Liver (tissue), 9 donors: Measurements from ENCODE around the gene VASP. TPM values are rescaled to one million over a fixed set of nuclear protein-coding genes. Genes with fewer than 3 reads are reported as not detected.

Experiments
- DNase-seq: peaks from one replicate; pipeline ENCODE4 v3.0.0-alpha.2; 2017; ENCODE audit warnings: low spot score
- H3K27ac ChIP-seq, 2 donors: one replicate each; pipeline ENCODE4 v1.7.0; 2013; ENCODE audit warnings: inconsistent platforms in 2 of 2, low read length in 2 of 2, control low read depth in 1 of 2, low read depth in 1 of 2, mild to moderate bottlenecking in 1 of 2
- H3K27me3 ChIP-seq, 4 donors: one replicate each; pipeline versions ENCODE4 v1.6.1 to v1.7.0; 2013; ENCODE audit warnings: low read length in 3 of 4, inconsistent platforms in 1 of 4, mild to moderate bottlenecking in 1 of 4, moderate library complexity in 1 of 4; ENCODE audit not compliant: control insufficient read depth in 4 of 4, insufficient read depth in 4 of 4
- H3K36me3 ChIP-seq, 4 donors: one replicate each; pipeline versions ENCODE4 v1.6.1 to v1.7.0; 2013; ENCODE audit warnings: low read length in 3 of 4, mild to moderate bottlenecking in 3 of 4, low read depth in 1 of 4, moderate library complexity in 1 of 4; ENCODE audit not compliant: control insufficient read depth in 4 of 4, insufficient read depth in 3 of 4
- H3K4me1 ChIP-seq, 4 donors: one replicate each; pipeline versions ENCODE4 v1.6.1 to v1.7.0; 2013; ENCODE audit warnings: low read length in 3 of 4, mild to moderate bottlenecking in 3 of 4, moderate library complexity in 1 of 4; ENCODE audit not compliant: control insufficient read depth in 4 of 4, insufficient read depth in 4 of 4
- H3K4me3 ChIP-seq, 3 donors: one replicate each; pipeline versions ENCODE4 v1.6.1 to v1.7.0; 2013; ENCODE audit warnings: low read length in 3 of 3, control low read depth in 1 of 3, low read depth in 1 of 3, mild to moderate bottlenecking in 1 of 3
- H3K9ac ChIP-seq, 2 donors: one replicate each; pipeline ENCODE4 v1.7.0; 2013; ENCODE audit warnings: low read length in 2 of 2, mild to moderate bottlenecking in 2 of 2, moderate library complexity in 2 of 2, control low read depth in 1 of 2, low read depth in 1 of 2
- H3K9me3 ChIP-seq, 4 donors: one replicate each; pipeline versions ENCODE4 v1.6.1 to v1.7.0; 2013; ENCODE audit warnings: low read length in 3 of 4; ENCODE audit not compliant: control insufficient read depth in 4 of 4
- EGR1 ChIP-seq, 2 donors: IDR thresholded peaks; 2 replicates each; pipeline ENCODE4 v1.6.1; 2016 to 2018; ENCODE audit warnings: antibody characterized with exemption in 2 of 2, low read depth in 2 of 2
- FOXA1 ChIP-seq: IDR thresholded peaks from 2 replicates; pipeline ENCODE4 v1.6.1; 2016; ENCODE audit warnings: antibody characterized with exemption
- FOXA2 ChIP-seq: IDR thresholded peaks from 2 replicates; pipeline ENCODE4 v1.6.1; 2016; ENCODE audit warnings: antibody characterized with exemption
- GABPA ChIP-seq, 2 donors: IDR thresholded peaks in 1 of 2; conservative IDR thresholded peaks in 1 of 2; 2 replicates each; pipeline ENCODE4 v1.6.1; 2016; ENCODE audit warnings: antibody characterized with exemption in 2 of 2, mild to moderate bottlenecking in 1 of 2, moderate library complexity in 1 of 2
- HNF4A ChIP-seq, 2 donors: conservative IDR thresholded peaks; 2 replicates each; pipeline ENCODE4 v1.6.1; 2016; ENCODE audit warnings: antibody characterized with exemption in 2 of 2, mild to moderate bottlenecking in 2 of 2
- HNF4G ChIP-seq: IDR thresholded peaks from 2 replicates; pipeline ENCODE4 v1.6.1; 2016; ENCODE audit warnings: antibody characterized with exemption
- JUND ChIP-seq, 2 donors: IDR thresholded peaks; 2 replicates each; pipeline ENCODE4 v1.6.1; 2016; ENCODE audit warnings: antibody characterized with exemption in 2 of 2
- NR2F2 ChIP-seq: IDR thresholded peaks from 2 replicates; pipeline ENCODE4 v1.6.1; 2016; ENCODE audit warnings: antibody characterized with exemption
- RAD21 ChIP-seq, 2 donors: IDR thresholded peaks; 2 replicates each; pipeline ENCODE4 v1.6.1; 2016; ENCODE audit warnings: antibody characterized with exemption in 2 of 2, mild to moderate bottlenecking in 2 of 2
- RXRA ChIP-seq, 2 donors: IDR thresholded peaks; 2 replicates each; pipeline ENCODE4 v1.6.1; 2017 to 2018; ENCODE audit warnings: antibody characterized with exemption in 2 of 2, mild to moderate bottlenecking in 1 of 2
- SP1 ChIP-seq: IDR thresholded peaks from 2 replicates; pipeline ENCODE4 v1.6.1; 2018; ENCODE audit warnings: antibody characterized with exemption, mild to moderate bottlenecking
- TAF1 ChIP-seq: conservative IDR thresholded peaks from 2 replicates; pipeline ENCODE4 v1.6.1; 2016; ENCODE audit warnings: antibody characterized with exemption, mild to moderate bottlenecking
- YY1 ChIP-seq: IDR thresholded peaks from 2 replicates; pipeline ENCODE4 v1.6.1; 2016; ENCODE audit warnings: antibody characterized with exemption, mild to moderate bottlenecking
- WGBS: extraction: QIAGEN DNeasy Blood & Tissue Kit; methylation state at CpG from one replicate; pipeline ENCODE4 v1.1.7; 2013; 5-methylcytosine and 5-hydroxymethylcytosine counted together
- polyA plus RNA-seq, 2 donors: library from polyadenylated mRNA; stranded (reverse) in 1 of 2; unstranded in 1 of 2; fragments of 200-250 nt in 1 of 2; fragments of >200 nt in 1 of 2; fragmentation: Nextera tagmentation in 1 of 2; extraction: Ambion mirVana in 1 of 2; gene quantifications; one replicate each; pipeline versions ENCODE4 v1.2.1 to v1.2.3, GENCODE V29; 2013 to 2015
- total RNA-seq, 2 donors: library from RNA; depleted of rRNA; stranded (reverse); fragments of >200 nt; gene quantifications; one replicate each; pipeline ENCODE4 v1.2.3, GENCODE V29; 2014
- TF ChIP-seq, protein P1 (sequence below): IDR thresholded peaks from 2 replicates; pipeline ENCODE4 v1.6.1; 2016; ENCODE audit warnings: antibody characterized with exemption
- TF ChIP-seq, protein P2 (sequence below): IDR thresholded peaks from 2 replicates; pipeline ENCODE4 v1.6.1; 2016; ENCODE audit warnings: antibody characterized with exemption
- TF ChIP-seq, protein P3 (sequence below): IDR thresholded peaks from 2 replicates; pipeline ENCODE4 v1.6.1; 2016; ENCODE audit warnings: antibody characterized with exemption, mild to moderate bottlenecking
- TF ChIP-seq, protein P4 (sequence below): IDR thresholded peaks from 2 replicates; pipeline ENCODE4 v1.6.1; 2016; ENCODE audit warnings: antibody characterized with exemption
- TF ChIP-seq, protein P5 (sequence below): fragments of 150-350 bp; IDR thresholded peaks from 2 replicates; pipeline ENCODE4 v1.5.1; 2017; ENCODE audit warnings: improper control_type of control experiment, low read depth, low read length; ENCODE audit not compliant: missing input control
- donor health status: healthy.
- donor health status: healthy.
- donor health status: healthy.
- donor health status: healthy.
- donor health status: healthy.

VASP gene
- total RNA-seq = 10 to 100 TPM; 20.2 to 29.1 TPM
- polyA plus RNA-seq = 10 to 100 TPM in 1 of 2 donors, 1 to 10 TPM in 1; 7.3 to 25.3 TPM

DNA sequence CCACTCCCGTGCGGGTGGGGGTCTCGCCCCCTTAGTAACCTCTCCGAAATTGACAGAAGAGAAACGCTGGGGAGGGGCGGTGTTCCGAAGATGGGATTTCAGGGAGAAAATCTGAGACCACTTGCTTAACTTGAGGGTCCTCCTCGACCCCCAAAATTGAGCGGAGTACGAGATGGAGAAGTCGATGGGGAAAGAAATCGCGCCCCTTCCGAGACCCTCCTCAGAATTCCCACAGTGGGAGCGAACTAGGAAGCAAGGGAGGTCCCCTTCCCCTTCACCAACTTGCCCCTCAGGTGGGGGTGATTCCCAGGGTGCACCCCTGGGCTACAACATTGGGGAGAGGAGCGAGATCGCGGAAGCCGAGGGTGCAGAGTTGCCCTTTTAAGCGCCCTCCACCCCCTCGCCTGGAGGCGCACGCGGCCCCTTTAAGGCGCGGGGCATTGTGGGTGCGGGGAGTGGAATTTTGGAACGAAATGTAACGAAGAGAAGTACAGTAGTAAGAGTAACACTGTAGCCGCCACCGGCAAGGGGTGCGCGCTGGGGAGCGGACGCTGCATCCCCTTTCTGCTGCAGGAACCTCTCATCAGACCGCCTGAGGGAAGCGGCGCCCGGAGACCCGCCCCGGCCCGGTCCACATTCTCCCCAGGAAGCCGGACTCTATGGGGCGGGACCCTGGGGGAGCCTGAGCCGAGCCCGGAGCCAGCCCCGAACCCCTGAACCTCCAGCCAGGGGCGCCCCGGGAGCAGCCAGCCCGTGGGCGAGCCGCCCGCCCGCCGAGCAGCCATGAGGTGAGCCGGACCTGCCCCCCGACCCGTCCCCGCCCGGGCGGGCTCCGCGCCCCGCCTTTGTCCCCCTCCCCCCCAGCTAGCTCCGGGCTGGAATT, at the start of gene VASP:
TSS of gene VASP (plus strand) at position 491 of the 883 bp plus-strand sequence. CDS start at position 784, 293 bp downstream.
- TF ChIP-seq NR2F2 (no peak), EGR1 (IDR thresholded peaks at IDR 0.05; ENCODE audit: low read depth in 2 of 2) (peak in 1 of 2 donors; percentile 86), HNF4A (conservative IDR thresholded peaks at IDR 0.05) (peak; percentile 37 to 47), FOXA2 (no peak), GABPA (IDR thresholded peaks at IDR 0.05 in 1 of 2, conservative IDR thresholded peaks at IDR 0.05 in 1 of 2) (peak in 1 of 2 donors; percentile 36), RAD21 (IDR thresholded peaks at IDR 0.05) (peak in 1 of 2 donors; percentile 23), TAF1 (peak; percentile 44), SP1 (peak; percentile 68), FOXA1 (no peak), RXRA (IDR thresholded peaks at IDR 0.05) (peak; percentile 37 to 42), YY1 (peak; percentile 29), JUND (IDR thresholded peaks at IDR 0.05) (no peak), HNF4G (no peak)
- TF ChIP-seq, protein P1, sequence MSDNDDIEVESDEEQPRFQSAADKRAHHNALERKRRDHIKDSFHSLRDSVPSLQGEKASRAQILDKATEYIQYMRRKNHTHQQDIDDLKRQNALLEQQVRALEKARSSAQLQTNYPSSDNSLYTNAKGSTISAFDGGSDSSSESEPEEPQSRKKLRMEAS = peak; percentile 97
- TF ChIP-seq, protein P2, sequence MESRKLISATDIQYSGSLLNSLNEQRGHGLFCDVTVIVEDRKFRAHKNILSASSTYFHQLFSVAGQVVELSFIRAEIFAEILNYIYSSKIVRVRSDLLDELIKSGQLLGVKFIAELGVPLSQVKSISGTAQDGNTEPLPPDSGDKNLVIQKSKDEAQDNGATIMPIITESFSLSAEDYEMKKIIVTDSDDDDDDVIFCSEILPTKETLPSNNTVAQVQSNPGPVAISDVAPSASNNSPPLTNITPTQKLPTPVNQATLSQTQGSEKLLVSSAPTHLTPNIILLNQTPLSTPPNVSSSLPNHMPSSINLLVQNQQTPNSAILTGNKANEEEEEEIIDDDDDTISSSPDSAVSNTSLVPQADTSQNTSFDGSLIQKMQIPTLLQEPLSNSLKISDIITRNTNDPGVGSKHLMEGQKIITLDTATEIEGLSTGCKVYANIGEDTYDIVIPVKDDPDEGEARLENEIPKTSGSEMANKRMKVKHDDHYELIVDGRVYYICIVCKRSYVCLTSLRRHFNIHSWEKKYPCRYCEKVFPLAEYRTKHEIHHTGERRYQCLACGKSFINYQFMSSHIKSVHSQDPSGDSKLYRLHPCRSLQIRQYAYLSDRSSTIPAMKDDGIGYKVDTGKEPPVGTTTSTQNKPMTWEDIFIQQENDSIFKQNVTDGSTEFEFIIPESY = peak; percentile 39
- TF ChIP-seq, protein P3, sequence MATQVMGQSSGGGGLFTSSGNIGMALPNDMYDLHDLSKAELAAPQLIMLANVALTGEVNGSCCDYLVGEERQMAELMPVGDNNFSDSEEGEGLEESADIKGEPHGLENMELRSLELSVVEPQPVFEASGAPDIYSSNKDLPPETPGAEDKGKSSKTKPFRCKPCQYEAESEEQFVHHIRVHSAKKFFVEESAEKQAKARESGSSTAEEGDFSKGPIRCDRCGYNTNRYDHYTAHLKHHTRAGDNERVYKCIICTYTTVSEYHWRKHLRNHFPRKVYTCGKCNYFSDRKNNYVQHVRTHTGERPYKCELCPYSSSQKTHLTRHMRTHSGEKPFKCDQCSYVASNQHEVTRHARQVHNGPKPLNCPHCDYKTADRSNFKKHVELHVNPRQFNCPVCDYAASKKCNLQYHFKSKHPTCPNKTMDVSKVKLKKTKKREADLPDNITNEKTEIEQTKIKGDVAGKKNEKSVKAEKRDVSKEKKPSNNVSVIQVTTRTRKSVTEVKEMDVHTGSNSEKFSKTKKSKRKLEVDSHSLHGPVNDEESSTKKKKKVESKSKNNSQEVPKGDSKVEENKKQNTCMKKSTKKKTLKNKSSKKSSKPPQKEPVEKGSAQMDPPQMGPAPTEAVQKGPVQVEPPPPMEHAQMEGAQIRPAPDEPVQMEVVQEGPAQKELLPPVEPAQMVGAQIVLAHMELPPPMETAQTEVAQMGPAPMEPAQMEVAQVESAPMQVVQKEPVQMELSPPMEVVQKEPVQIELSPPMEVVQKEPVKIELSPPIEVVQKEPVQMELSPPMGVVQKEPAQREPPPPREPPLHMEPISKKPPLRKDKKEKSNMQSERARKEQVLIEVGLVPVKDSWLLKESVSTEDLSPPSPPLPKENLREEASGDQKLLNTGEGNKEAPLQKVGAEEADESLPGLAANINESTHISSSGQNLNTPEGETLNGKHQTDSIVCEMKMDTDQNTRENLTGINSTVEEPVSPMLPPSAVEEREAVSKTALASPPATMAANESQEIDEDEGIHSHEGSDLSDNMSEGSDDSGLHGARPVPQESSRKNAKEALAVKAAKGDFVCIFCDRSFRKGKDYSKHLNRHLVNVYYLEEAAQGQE = peak; percentile 42
- TF ChIP-seq, protein P4, sequence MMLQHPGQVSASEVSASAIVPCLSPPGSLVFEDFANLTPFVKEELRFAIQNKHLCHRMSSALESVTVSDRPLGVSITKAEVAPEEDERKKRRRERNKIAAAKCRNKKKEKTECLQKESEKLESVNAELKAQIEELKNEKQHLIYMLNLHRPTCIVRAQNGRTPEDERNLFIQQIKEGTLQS = no peak
- TF ChIP-seq, protein P5, sequence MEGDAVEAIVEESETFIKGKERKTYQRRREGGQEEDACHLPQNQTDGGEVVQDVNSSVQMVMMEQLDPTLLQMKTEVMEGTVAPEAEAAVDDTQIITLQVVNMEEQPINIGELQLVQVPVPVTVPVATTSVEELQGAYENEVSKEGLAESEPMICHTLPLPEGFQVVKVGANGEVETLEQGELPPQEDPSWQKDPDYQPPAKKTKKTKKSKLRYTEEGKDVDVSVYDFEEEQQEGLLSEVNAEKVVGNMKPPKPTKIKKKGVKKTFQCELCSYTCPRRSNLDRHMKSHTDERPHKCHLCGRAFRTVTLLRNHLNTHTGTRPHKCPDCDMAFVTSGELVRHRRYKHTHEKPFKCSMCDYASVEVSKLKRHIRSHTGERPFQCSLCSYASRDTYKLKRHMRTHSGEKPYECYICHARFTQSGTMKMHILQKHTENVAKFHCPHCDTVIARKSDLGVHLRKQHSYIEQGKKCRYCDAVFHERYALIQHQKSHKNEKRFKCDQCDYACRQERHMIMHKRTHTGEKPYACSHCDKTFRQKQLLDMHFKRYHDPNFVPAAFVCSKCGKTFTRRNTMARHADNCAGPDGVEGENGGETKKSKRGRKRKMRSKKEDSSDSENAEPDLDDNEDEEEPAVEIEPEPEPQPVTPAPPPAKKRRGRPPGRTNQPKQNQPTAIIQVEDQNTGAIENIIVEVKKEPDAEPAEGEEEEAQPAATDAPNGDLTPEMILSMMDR = peak; percentile 5
- Histone ChIP-seq H3K9me3 (no peaks in the 10 kb centered on the region), H3K4me1 (peaks cover 1 to 30% (median 16%) of the 10 kb centered on the region in 4 donors), H3K36me3 (no peaks in the 10 kb centered on the region), H3K9ac (peak within 1 kb of the TSS; percentile 85 to 90), H3K4me3 (peak within 1 kb of the TSS; percentile 79 to 96 (median 95)), H3K27ac (peak within 1 kb of the TSS; percentile 88 to 89), H3K27me3 (no peaks in the 10 kb centered on the region)
- peak; percentile 86 for DNase-seq
- under 1% methylated on average over 65 of the region's 65 CpGs for WGBS
